Gastroesophageal sphincter (tissue), 4 donors: ENCODE measurements around the gene TOX2. TPM values are rescaled to one million over a fixed set of nuclear protein-coding genes. Genes with fewer than 3 reads are reported as not detected.

ENCODE experiments used
- ATAC-seq: fragments of 150-250 bp; one replicate; pipeline ENCODE4 v1.9.1; 2016; ENCODE audit warnings: mild to moderate bottlenecking, moderate library complexity
- H3K27ac ChIP-seq, 4 donors: fragments of 200-600 bp; sonication (generic) in 3 of 4; 1 replicate in 3 of 4; 2 replicates in 1 of 4; pipeline ENCODE4 v1.5.1; 2016 to 2019
- H3K27me3 ChIP-seq: fragments of 200-600 bp; sonication (generic); one replicate; pipeline ENCODE4 v1.5.1; 2019
- H3K36me3 ChIP-seq, 2 donors: fragments of 200-600 bp; sonication (generic); one replicate each; pipeline ENCODE4 v1.5.1; 2019; ENCODE audit warnings: control low read depth in 1 of 2
- H3K4me1 ChIP-seq, 3 donors: fragments of 200-600 bp; sonication (generic); 1 replicate in 2 of 3; 2 replicates in 1 of 3; pipeline ENCODE4 v1.5.1; 2016 to 2019; ENCODE audit warnings: control low read depth in 2 of 3
- H3K4me3 ChIP-seq, 2 donors: fragments of 200-600 bp; sonication (generic); one replicate each; pipeline ENCODE4 v1.5.1; 2019; ENCODE audit warnings: mild to moderate bottlenecking in 1 of 2, moderate library complexity in 1 of 2
- H3K9me3 ChIP-seq, 3 donors: fragments of 200-600 bp; sonication (generic); one replicate each; pipeline ENCODE4 v1.5.1; 2017 to 2019; ENCODE audit warnings: control low read depth in 2 of 3
- CTCF ChIP-seq, 4 experiments: fragments of 200-600 bp in 2 of 4; fragments of 450-650 bp in 2 of 4; sonication (generic) in 1 of 4; IDR thresholded peaks; one replicate each; pipeline ENCODE4 v1.5.1; 2017 to 2019; ENCODE audit warnings: antibody characterized with exemption in 4 of 4, mild to moderate bottlenecking in 2 of 4, moderate library complexity in 2 of 4
- EP300 ChIP-seq: sonication (generic); formaldehyde crosslinking; IDR thresholded peaks from one replicate; pipeline ENCODE4 v1.6.1; 2017; ENCODE audit warnings: antibody characterized with exemption, mild to moderate bottlenecking
- POLR2A ChIP-seq, 2 donors: fragments of 450-650 bp; IDR thresholded peaks; one replicate each; pipeline ENCODE4 v1.6.1; 2017; ENCODE audit warnings: antibody characterized with exemption in 2 of 2, mild to moderate bottlenecking in 2 of 2, moderate library complexity in 1 of 2
- POLR2AphosphoS5 ChIP-seq: sonication (generic); formaldehyde crosslinking; IDR thresholded peaks from one replicate; pipeline ENCODE4 v1.6.1; 2017; ENCODE audit warnings: antibody characterized with exemption
- WGBS, 2 donors: methylation state at CpG; one replicate each; pipeline ENCODE4 v1.1.5; 2018; ENCODE audit warnings: low coverage in 1 of 2; 5-methylcytosine and 5-hydroxymethylcytosine counted together
- total RNA-seq, 4 donors: library from RNA; depleted of rRNA; stranded (reverse); fragments of >200 nt; gene quantifications; one replicate each; pipeline ENCODE4 v1.1.0, GENCODE V29; 2016

Gene TOX2
- total RNA-seq, 4 donors from 2014 or later, result 16.4 to 47.8 (median 40.3) TPM

DNA sequence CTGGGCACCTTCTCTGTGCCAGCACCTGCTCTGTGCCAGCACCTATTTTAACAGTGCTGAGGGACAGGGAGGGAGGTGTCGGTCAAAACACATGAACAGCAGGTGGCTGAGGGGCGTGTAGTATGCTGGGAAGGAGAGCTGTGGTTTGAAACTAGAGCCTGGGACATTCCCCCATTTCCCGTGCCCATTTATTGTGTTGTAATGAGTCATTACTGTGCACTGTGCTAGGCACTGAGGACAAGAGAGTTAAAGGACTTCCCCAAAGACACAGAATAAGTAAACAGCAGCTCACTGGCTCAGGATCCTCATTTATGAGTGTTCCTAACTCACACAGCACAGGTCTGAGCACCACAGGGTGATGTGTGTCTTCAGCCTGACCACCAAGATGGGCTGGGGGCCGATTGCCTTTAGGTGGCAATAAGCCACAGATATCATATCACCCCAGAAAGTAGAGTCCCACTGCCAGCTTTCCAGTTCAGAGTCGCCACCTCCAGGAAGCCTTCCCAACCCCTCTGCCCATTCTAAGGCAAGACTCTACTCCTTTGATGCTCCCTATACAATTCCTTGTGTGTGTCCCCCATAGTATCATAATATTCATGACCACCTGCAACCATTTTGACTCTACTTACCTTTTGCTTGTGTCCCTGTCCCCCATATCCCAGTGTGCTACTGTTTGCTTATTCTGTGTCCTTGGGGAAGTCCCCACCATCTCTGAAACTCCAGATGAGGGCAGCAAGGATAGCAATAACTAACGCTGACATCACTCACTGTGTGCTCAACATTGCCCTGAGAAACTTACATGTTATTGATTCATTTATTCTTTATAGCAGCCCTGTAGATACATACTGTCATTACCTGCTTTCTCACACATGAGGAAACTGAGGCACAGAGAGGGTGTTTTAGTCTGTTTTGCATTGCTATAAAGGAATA lies 87.3 kb downstream of the TOX2 start:
- H3K27ac ChIP-seq, result no peak overlapping the region
- WGBS, 2 donors, result 70 to 89% methylated on average over 2 to 4 of the region's 6 CpGs
- H3K9me3 ChIP-seq, result no peaks in the 10 kb centered on the region
- no peak for ATAC-seq
- H3K4me3 ChIP-seq, result no peak overlapping the region
- H3K27me3 ChIP-seq, result no peaks in the 10 kb centered on the region
- no peaks in the 10 kb centered on the region for H3K4me1 ChIP-seq
- no peak for TF ChIP-seq EP300
- TF ChIP-seq POLR2AphosphoS5, result no peak
- no peak for TF ChIP-seq CTCF (IDR thresholded peaks at IDR 0.05)
- no peak for TF ChIP-seq POLR2A (IDR thresholded peaks at IDR 0.05)
- peaks cover 0 to 10% of the 10 kb centered on the region in 2 donors for H3K36me3 ChIP-seq

DNA sequence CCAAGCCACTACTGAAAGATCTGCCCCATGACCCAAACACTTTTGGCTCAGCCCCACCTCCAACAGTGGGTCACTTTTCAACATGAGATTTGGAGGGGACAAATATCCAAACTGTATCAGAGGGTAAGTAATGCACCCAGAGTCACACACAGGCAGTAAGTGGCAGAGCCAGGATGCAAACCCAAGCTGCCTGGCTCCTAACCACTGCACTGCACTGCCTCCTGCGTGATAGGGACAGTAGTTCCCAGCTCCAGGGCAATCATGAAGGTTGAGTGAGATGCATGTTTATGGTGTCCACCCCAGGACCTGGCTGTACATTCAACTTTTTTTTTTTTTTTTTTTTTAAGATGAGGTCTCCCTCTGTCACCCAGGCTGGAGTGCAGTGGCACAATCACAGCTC lies 88.2 kb downstream of the TOX2 start:
- peaks cover 0 to 19% of the 10 kb centered on the region in 2 donors for H3K36me3 ChIP-seq
- WGBS, 2 donors, result 100% methylated on average over 1 of the region's 1 CpG; no CpG with 5 or more reads in 1 of the 2 donors
- H3K9me3 ChIP-seq, result no peaks in the 10 kb centered on the region
- ATAC-seq, result no peak
- H3K27me3 ChIP-seq, result no peaks in the 10 kb centered on the region
- no peak overlapping the region for H3K27ac ChIP-seq
- H3K4me3 ChIP-seq, result no peak overlapping the region
- no peak for TF ChIP-seq POLR2AphosphoS5
- no peak for TF ChIP-seq EP300
- TF ChIP-seq POLR2A (IDR thresholded peaks at IDR 0.05), result no peak
- TF ChIP-seq CTCF (IDR thresholded peaks at IDR 0.05), result no peak
- H3K4me1 ChIP-seq, result no peaks in the 10 kb centered on the region

GRCh38 chr20:44003609-44004008 lies 89.0 kb downstream of the TOX2 start:
- Histone ChIP-seq H3K4me3 (no peak overlapping the region), H3K27ac (no peak overlapping the region), H3K27me3 (no peaks in the 10 kb centered on the region), H3K4me1 (no peaks in the 10 kb centered on the region), H3K9me3 (no peaks in the 10 kb centered on the region), H3K36me3 (peaks cover 0 to 23% of the 10 kb centered on the region in 2 donors)
- ATAC-seq, result no peak
- 82 to 93% methylated on average over 5 of the region's 5 CpGs for WGBS, 2 donors
- TF ChIP-seq CTCF (IDR thresholded peaks at IDR 0.05) (no peak), POLR2A (IDR thresholded peaks at IDR 0.05) (no peak), EP300 (no peak), POLR2AphosphoS5 (no peak)

GRCh38 chr20:44004306-44004915 lies 89.8 kb downstream of the TOX2 start:
- peaks cover 0 to 8% (median 0%) of the 10 kb centered on the region in 3 donors for H3K4me1 ChIP-seq
- H3K36me3 ChIP-seq, result peaks cover 0 to 23% of the 10 kb centered on the region in 2 donors
- no peaks in the 10 kb centered on the region for H3K9me3 ChIP-seq
- H3K27me3 ChIP-seq, result no peaks in the 10 kb centered on the region
- no peak overlapping the region for H3K27ac ChIP-seq
- TF ChIP-seq POLR2AphosphoS5 (no peak), POLR2A (IDR thresholded peaks at IDR 0.05) (no peak), CTCF (IDR thresholded peaks at IDR 0.05) (no peak), EP300 (no peak)
- no peak overlapping the region for H3K4me3 ChIP-seq
- WGBS, 2 donors, result 86 to 100% methylated on average over 2 to 4 of the region's 4 CpGs
- no peak for ATAC-seq
